GM19099 (cell line): Measurements from ENCODE around the gene KRT14.

Experiments
- POLR2A ChIP-seq: IDR thresholded peaks from 3 replicates; pipeline ENCODE4 v1.6.1; 2011; ENCODE audit warnings: low read depth; ENCODE audit not compliant: insufficient read length; ENCODE audit errors: extremely low read depth

KRT14 gene

GRCh38 chr17:41537990-41538389, 48.7 kb downstream of the KRT14 start:
- no peak for TF ChIP-seq POLR2A

DNA sequence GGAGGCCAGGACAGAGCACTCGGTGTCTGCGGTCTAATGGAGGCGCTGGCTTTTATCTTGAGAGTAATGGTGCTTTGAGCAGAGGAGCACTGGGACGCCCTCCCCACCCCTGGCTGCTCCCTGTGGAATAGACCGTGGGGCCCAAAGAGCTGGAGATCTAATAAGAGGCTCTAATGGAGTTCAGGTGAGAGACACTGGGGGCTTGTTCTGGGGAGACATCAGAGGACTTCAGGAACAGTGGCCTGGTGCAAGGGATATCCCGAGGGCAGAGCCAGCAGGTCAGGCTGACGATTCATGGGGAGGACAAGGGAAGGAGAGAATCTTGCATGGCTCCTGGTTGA, 49.1 kb downstream of the KRT14 start:
- TF ChIP-seq POLR2A, result no peak

DNA sequence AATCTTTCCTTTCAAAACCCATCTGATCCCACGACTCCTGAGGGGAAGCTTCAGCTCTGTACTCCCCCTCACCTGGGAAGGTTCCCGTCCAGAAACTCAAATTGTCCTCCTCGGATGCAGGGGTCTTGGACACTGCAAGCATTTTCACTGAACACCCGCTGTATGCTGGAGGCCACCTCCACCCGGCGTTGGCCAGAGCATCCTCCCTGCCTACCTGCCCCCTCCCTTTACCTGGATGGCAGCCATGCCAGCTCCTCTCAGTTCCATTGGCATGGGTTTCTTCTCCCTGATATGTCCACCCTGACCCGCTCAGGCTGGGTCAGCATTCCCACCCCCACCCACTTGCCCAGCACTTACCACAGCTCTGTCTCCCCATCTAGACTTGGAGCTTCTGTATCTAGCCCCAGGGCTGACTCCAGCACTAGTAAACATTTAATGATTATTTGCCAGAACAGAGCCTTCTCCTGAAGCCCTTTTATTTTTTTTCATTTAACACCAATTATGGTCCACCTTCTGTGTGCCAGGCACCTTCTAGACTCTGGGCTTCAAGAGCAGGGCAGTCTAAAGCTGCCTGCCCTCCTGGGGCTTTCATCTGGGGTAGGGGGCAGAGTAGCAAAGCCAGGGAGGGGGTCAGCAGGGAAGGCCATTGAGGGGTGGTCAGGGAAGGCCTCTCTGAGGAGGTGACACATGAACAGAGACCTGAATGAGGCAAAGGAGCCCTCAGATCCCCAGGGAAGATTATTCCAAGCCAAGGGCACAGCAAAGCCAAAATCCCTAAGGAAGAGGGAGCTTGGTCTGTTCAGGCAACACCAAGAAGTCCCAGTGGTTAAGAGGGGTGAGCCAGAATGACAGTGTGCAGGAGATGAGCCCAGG, 49.7 kb downstream of the KRT14 start:
- TF ChIP-seq POLR2A, result no peak

DNA sequence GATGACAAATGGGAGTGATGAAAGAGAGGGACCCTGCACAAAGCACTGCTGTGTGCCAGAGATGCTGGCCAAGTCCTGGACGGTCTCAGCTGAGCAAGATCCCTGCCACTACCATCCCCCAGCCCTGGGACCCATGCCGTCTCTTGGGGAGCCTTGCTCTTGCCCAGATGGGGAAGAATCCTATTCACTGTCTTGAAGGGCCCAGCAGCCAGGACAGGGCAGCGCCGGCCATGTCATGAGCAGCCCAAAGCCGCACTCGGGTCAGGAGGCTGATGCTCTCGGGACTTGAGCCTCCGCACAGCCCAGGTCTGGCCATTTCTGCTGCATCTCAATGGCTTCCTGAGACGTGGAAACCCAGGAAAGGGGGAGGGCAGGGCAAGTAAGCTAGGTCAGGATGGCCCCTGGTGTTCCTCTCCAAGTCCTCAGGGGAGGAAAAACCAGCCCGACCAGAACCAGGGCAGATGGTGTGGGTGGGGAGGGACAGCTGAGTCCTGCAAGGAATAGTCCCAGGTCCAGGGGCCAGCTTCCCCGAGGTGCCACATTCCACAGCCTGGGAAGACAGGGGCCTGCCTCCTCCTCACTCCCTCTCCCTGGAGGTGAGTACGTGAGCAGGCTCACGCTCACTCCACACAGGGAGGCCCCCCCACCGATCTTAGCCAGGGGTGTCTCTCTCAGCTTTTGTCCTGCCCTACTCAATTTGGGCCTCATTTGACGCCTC, 50.8 kb downstream of the KRT14 start:
- TF ChIP-seq POLR2A, result no peak

DNA sequence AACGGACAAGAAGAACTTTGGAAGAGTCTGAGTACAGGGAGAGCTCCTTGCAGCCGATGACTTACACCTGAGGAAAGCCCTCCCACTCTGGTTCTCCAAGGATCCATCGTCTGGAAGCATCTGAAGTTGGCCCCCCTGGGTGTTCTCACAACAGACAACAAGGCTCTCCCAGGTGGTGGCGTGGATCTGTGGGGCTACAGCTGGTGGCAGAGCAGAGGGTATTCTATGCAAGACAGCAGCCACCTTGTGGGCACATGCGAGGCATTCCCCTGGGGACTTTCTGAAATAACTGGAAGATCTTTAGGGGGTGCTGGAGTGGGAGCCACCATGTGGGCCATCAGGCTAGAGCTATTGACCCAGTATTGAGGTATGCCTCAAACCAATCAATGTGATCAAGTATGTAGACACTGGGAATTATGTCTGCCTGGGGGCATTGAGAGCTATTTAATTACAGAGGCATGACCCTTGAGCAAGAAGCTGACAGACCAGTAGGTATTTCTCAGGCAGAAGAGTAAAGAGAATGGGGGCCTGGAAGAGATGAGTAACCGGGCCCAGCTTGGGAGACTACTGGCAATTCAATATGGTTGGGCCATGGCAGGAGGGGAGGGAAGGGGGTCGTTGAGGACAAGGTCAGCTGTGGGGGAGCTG, 51.7 kb downstream of the KRT14 start:
- TF ChIP-seq POLR2A, result no peak

DNA sequence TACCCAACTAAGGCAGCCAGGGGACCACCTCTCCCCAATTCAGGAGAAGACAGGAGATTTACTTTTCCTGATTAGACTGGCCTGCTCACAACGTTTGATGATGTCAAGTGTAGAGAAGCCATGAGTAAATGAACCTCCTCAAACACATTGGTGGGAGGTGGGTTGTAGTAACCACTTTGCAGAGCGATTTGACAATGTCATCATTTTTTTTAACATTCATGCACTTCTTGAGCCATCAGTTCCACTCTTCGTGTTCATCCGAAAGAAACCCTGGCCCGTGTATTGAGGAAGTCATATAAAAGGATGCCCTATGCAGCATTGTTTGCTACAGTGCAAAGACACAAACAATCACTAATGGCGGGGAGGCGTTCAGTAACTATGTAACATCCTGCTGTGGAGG, 53.1 kb downstream of the KRT14 start:
- TF ChIP-seq POLR2A, result no peak

DNA sequence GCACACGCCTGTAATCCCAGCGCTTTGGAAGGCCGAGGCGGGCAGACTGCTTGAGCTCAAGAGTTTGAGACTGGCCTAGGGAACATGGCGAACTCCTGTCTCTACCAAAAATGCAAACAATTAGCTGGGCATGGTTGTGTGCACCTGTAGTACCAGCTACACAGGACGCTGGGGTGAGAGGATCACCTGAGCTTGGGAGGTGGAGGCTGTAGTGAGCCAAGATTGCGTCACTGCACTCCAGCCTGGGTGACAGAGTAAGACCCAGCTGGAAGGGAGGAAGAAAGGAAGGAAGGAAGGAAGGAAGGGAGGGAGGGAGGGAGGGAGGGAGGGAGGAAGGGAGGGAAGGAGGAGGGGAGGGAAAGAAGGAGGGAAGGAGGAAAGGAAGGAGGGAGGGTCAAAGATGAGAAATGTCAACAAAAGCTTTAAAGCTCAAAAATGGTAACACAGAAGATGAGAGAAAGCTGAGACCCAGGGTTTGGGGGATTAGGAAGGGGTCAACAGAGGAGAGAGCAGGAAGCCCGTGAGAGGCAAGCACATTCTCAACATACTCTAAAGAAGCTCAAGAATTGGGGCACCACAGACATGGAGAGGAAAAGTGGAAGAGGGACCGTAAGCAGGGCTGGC, 53.6 kb downstream of the KRT14 start:
- no peak for TF ChIP-seq POLR2A
